D721Med (cell line): Measurements from ENCODE around the gene CCNY.

Experiments used
- DNase-seq: peaks from one replicate; pipeline ENCODE4 v3.0.0; 2011; ENCODE audit warnings: low spot score; ENCODE audit not compliant: insufficient read length
- FAIRE-seq: peaks from 2 replicates; lab custom pipeline; 2011; peaks lifted over from hg19 to GRCh38; lab: Jason Lieb, UNC
- TF ChIP-seq, protein P1 (sequence below): IDR thresholded peaks from 2 replicates; pipeline ENCODE4 v1.5.1; 2012; ENCODE audit warnings: mild to moderate bottlenecking, control low read depth; ENCODE audit not compliant: insufficient read depth; ENCODE audit errors: missing control alignments

The CCNY gene

DNA sequence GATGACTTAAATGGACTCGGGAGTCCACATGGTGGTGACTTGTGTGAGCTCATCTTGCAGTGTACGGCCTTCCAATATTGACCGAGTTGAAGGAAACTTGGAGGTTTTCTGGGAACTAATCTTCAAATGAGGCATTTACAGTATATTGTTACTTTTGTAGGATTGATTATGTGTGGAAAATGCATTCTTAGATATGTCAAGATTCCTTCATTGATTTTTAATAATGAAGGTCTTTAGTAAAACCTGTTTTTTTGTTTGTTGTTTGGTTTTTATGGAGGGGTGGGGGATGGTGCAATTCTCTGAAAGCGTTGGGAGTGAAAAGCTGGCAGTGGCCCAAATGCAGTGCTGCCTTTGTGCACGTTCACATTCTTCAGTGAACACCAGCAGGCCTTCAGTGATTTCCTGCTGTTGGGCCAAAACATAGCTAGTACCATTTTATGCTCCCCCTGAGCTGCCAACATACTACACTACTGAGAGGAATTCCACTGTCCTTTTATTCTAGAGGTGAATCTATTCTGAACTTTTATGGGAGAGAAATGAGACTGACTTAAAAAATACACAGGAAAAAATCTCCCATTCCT is 50.4 kb downstream of the CCNY start:
- DNase-seq: no peak
- TF ChIP-seq, protein P1, sequence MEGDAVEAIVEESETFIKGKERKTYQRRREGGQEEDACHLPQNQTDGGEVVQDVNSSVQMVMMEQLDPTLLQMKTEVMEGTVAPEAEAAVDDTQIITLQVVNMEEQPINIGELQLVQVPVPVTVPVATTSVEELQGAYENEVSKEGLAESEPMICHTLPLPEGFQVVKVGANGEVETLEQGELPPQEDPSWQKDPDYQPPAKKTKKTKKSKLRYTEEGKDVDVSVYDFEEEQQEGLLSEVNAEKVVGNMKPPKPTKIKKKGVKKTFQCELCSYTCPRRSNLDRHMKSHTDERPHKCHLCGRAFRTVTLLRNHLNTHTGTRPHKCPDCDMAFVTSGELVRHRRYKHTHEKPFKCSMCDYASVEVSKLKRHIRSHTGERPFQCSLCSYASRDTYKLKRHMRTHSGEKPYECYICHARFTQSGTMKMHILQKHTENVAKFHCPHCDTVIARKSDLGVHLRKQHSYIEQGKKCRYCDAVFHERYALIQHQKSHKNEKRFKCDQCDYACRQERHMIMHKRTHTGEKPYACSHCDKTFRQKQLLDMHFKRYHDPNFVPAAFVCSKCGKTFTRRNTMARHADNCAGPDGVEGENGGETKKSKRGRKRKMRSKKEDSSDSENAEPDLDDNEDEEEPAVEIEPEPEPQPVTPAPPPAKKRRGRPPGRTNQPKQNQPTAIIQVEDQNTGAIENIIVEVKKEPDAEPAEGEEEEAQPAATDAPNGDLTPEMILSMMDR: no peak
- no peak for FAIRE-seq

DNA sequence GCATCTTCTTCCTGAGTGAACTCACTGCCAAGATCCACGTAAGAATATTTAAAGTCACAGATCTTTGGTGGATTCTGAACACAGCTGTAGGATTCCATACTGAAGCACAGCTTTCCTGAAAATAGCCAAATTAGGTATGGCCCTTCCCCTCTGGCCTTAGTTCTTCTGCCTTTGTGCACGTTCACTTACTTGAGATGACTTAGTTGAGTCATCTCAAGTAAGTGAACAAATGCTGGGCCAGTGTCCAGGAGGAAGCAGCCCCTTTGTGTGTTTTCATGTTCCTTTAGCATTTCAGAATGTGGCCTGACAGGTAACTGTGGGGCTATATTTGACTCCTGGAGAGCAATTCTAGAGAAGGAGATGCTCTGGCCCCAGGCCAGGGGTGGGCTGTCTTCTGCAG is 51.5 kb downstream of the CCNY start:
- no peak for DNase-seq
- TF ChIP-seq, protein P1: no peak
- FAIRE-seq: no peak

DNA sequence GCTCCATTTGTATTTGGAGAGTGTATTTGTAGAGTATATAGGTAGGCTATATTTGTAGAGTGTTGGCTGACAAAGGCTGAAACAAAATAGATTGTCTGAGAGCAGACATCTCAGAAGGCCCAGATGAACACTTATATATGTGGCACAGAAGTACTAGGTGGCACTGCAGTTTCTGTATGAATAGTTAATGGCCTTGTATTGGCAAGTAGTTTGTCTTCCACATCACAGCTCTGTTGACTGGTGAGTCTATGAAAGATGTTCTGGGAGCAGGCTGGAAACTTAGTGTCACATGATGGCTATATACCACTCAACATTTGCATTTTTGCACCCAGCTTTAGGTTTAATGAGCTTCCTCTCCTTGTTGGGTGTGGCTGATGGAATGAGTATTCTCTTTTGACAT is 51.9 kb downstream of the CCNY start:
- DNase-seq: no peak
- TF ChIP-seq, protein P1: no peak
- FAIRE-seq: no peak

DNA sequence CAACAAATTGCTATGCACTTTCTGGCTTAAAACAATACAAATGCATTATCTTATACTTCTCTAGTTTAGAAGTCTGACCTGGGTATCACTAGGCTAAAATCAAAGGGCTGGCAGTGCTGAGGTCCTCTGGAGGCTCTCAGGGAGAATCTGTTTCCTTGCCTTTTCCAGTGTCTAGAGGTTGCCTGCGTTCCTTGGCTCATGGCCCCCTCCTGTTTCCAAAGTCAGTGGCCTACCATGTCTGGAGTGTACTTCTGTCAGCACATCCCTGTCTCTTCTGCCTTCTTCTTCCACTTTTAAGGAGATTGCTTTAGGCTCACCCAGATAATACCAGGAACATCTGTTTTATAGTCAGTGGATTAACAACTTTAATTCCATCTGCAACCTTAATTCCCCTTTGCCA is 52.4 kb downstream of the CCNY start:
- TF ChIP-seq, protein P1: no peak
- DNase-seq (no peak), FAIRE-seq (peak; percentile 80)

DNA sequence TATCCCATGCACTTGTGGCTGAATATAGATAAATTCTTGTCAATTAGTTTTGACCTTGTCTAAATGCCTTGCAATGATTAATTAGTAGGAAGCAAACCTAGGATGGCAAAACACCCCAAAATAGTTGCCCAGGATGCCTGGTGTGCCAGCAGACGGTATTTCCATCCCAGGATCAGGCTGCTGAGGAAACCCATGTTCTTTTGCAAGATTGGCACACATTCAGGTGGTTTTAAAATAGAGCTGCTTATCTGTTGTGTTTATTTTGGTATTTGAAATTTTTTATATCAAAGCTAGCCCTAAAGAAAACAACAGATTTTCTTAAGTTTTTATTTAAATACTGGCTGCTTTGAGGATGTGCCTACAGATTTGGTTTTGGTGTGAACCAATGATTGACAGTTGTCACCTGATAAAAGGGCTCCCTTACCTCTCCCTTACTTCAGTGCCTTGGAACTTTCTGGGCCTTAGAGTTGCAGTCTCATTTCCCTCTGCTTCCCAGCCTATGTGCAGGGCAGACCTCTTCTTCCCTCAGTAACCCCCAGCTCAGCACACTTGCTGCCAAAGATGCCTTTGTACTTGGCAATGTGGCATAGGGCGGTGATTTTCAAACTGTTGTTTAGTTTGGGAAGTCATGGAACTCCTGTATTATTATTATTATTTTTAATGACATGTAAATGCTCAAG is 54.0 kb downstream of the CCNY start:
- TF ChIP-seq, protein P1: no peak
- FAIRE-seq: no peak
- no peak for DNase-seq

DNA sequence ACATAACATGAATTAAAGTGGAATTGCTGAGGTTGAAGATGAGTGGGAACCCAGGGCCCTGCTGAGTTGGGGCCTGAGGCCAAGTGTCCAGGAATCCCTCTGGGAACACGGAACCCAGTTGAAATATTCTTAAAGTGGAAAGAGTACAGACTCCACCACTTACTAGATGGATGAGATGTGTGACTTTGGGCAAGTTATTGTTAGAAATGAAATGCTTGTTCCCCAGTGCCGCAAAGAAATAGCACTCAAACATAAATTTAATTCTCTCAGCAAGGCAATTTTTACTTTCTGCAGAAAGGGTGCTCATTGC is 54.5 kb downstream of the CCNY start:
- DNase-seq (no peak), FAIRE-seq (no peak)
- TF ChIP-seq, protein P1: no peak
